ENCODE results near the gene KLK15.

The KLK15 gene

DNA sequence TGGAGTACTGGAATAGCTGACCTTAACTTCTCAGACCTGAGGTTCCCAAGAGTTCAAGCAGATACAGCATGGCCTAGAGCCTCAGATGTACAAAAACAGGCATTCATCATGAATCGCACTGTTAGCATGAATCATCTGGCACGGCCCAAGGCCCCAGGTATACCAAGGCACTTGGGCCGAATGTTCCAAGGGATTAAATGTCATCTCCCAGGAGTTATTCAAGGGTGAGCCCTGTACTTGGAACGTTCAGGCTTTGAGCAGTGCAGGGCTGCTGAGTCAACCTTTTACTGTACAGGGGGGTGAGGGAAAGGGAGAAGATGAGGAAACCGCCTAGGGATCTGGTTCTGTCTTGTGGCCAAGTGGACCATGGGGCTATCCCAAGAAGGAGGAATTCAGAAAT is 27.6 kb upstream of the KLK15 start:
- Histone ChIP-seq H3K9ac (ENCODE audit: low read length) (no peak overlapping the region), H3K4me3 (ENCODE audit: low read length) (no peak overlapping the region), H3K36me3 (replicated peaks; ENCODE audit: low read depth, low read length) (no peaks in the 10 kb centered on the region), H3K4me2 (ENCODE audit: low read length) (no peak overlapping the region), H3K4me1 (ENCODE audit: low read length) (peaks cover 3% of the 10 kb centered on the region; the same call in 1 of the 2 replicates), H3K79me2 (ENCODE audit: low read length) (no peaks in the 10 kb centered on the region), H3K27me3 (ENCODE audit: low read depth, low read length) (peaks cover 39% of the 10 kb centered on the region), H4K20me1 (ENCODE audit: insufficient read depth, low read length) (no peaks in the 10 kb centered on the region), H3K9me3 (ENCODE audit: insufficient read depth, low read length) (no peaks in the 10 kb centered on the region; the same call in 1 of the 2 replicates), H3K27ac (ENCODE audit: low read length) (no peak overlapping the region), H2AFZ (ENCODE audit: low read depth, low read length) (no peak overlapping the region)
- TF ChIP-seq CTCF (IDR thresholded peaks at IDR 0.05; ENCODE audit: low read depth, low read length): no peak
- no peak for TF ChIP-seq EZH2phosphoT487 (IDR thresholded peaks at IDR 0.05; ENCODE audit: low read depth)

DNA sequence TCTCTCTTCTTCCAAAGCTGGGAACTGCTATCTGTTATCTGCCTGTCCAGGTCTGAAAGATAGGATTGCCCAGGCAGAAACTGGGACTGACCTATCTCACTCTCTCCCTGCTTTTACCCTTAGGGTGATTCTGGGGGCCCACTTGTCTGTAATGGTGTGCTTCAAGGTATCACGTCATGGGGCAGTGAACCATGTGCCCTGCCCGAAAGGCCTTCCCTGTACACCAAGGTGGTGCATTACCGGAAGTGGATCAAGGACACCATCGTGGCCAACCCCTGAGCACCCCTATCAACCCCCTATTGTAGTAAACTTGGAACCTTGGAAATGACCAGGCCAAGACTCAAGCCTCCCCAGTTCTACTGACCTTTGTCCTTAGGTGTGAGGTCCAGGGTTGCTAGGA is 26.5 kb upstream of the KLK15 start:
- TF ChIP-seq CTCF (IDR thresholded peaks at IDR 0.05; ENCODE audit: low read depth, low read length) (no peak), EZH2phosphoT487 (IDR thresholded peaks at IDR 0.05; ENCODE audit: low read depth) (no peak)
- no peaks in the 10 kb centered on the region for H3K79me2 ChIP-seq (ENCODE audit: low read length)
- H4K20me1 ChIP-seq (ENCODE audit: insufficient read depth, low read length): no peaks in the 10 kb centered on the region
- no peak overlapping the region for H2AFZ ChIP-seq (ENCODE audit: low read depth, low read length)
- no peaks in the 10 kb centered on the region; the same call in 1 of the 2 replicates for H3K9me3 ChIP-seq (ENCODE audit: insufficient read depth, low read length)
- H3K4me1 ChIP-seq (ENCODE audit: low read length): peaks cover 3% of the 10 kb centered on the region; the same call in 1 of the 2 replicates
- H3K4me3 ChIP-seq (ENCODE audit: low read length): no peak overlapping the region
- H3K36me3 ChIP-seq (replicated peaks; ENCODE audit: low read depth, low read length): no peaks in the 10 kb centered on the region
- no peak overlapping the region for H3K4me2 ChIP-seq (ENCODE audit: low read length)
- H3K27ac ChIP-seq (ENCODE audit: low read length): no peak overlapping the region
- H3K27me3 ChIP-seq (ENCODE audit: low read depth, low read length): peaks cover 38% of the 10 kb centered on the region
- no peak overlapping the region for H3K9ac ChIP-seq (ENCODE audit: low read length)

- peaks cover 3% of the 10 kb centered on the region; the same call in 1 of the 2 replicates for H3K4me1 ChIP-seq (ENCODE audit: low read length)
- TF ChIP-seq CTCF (IDR thresholded peaks at IDR 0.05; ENCODE audit: low read depth, low read length) (no peak), EZH2phosphoT487 (IDR thresholded peaks at IDR 0.05; ENCODE audit: low read depth) (no peak)
- H2AFZ ChIP-seq (ENCODE audit: low read depth, low read length): no peak overlapping the region
- H3K9me3 ChIP-seq (ENCODE audit: insufficient read depth, low read length): no peaks in the 10 kb centered on the region; the same call in 1 of the 2 replicates
- no peaks in the 10 kb centered on the region for H3K36me3 ChIP-seq (replicated peaks; ENCODE audit: low read depth, low read length)
- H3K9ac ChIP-seq (ENCODE audit: low read length): no peak overlapping the region
- H3K4me3 ChIP-seq (ENCODE audit: low read length): no peak overlapping the region
- no peak overlapping the region for H3K4me2 ChIP-seq (ENCODE audit: low read length)
- no peak overlapping the region for H3K27ac ChIP-seq (ENCODE audit: low read length)
- no peaks in the 10 kb centered on the region for H4K20me1 ChIP-seq (ENCODE audit: insufficient read depth, low read length)
- peaks cover 38% of the 10 kb centered on the region for H3K27me3 ChIP-seq (ENCODE audit: low read depth, low read length)
- no peaks in the 10 kb centered on the region for H3K79me2 ChIP-seq (ENCODE audit: low read length)
These were observed 25.5 kb upstream of the KLK15 start for GRCh38 chr19:50858886-50859285.

DNA sequence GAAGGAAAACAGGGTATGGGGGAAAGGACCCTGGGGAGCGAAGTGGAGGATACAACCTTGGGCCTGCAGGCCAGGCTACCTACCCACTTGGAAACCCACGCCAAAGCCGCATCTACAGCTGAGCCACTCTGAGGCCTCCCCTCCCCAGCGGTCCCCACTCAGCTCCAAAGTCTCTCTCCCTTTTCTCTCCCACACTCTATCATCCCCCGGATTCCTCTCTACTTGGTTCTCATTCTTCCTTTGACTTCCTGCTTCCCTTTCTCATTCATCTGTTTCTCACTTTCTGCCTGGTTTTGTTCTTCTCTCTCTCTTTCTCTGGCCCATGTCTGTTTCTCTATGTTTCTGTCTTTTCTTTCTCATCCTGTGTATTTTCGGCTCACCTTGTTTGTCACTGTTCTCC is 24.0 kb upstream of the KLK15 start:
- no peak overlapping the region for H3K4me3 ChIP-seq (ENCODE audit: low read length)
- peaks cover 40% of the 10 kb centered on the region for H3K27me3 ChIP-seq (ENCODE audit: low read depth, low read length)
- no peaks in the 10 kb centered on the region for H3K36me3 ChIP-seq (replicated peaks; ENCODE audit: low read depth, low read length)
- no peak overlapping the region for H2AFZ ChIP-seq (ENCODE audit: low read depth, low read length)
- no peak overlapping the region for H3K9ac ChIP-seq (ENCODE audit: low read length)
- H3K4me2 ChIP-seq (ENCODE audit: low read length): no peak overlapping the region
- TF ChIP-seq CTCF (IDR thresholded peaks at IDR 0.05; ENCODE audit: low read depth, low read length) (no peak), EZH2phosphoT487 (IDR thresholded peaks at IDR 0.05; ENCODE audit: low read depth) (no peak)
- no peaks in the 10 kb centered on the region for H4K20me1 ChIP-seq (ENCODE audit: insufficient read depth, low read length)
- no peaks in the 10 kb centered on the region; the same call in 1 of the 2 replicates for H3K9me3 ChIP-seq (ENCODE audit: insufficient read depth, low read length)
- peaks cover 3% of the 10 kb centered on the region; the same call in 1 of the 2 replicates for H3K4me1 ChIP-seq (ENCODE audit: low read length)
- H3K27ac ChIP-seq (ENCODE audit: low read length): no peak overlapping the region
- no peaks in the 10 kb centered on the region for H3K79me2 ChIP-seq (ENCODE audit: low read length)

All from OCI-LY3 (cell line).